Panc1 (cell line): ENCODE results near the gene NR1H2.

Experiments
- CTCF ChIP-seq: fragments of 450-650 bp; IDR thresholded peaks from 2 replicates; pipeline ENCODE4 v1.5.1; 2017; ENCODE audit warnings: mild to moderate bottlenecking
- POLR2AphosphoS5 ChIP-seq: IDR thresholded peaks from 2 replicates; pipeline ENCODE4 v1.6.1; 2012; ENCODE audit warnings: mild to moderate bottlenecking, low read depth, low read length, moderate library complexity
- SIN3A ChIP-seq: IDR thresholded peaks from 2 replicates; pipeline ENCODE4 v1.6.1; 2012; ENCODE audit warnings: low read depth, mild to moderate bottlenecking, low read length, moderate library complexity, borderline replicate concordance; ENCODE audit not compliant: insufficient read depth
- TCF7L2 ChIP-seq: IDR thresholded peaks from 2 replicates; pipeline ENCODE4 v1.6.1; 2011; ENCODE audit warnings: mild to moderate bottlenecking, low read depth, low read length, inconsistent platforms

- TF ChIP-seq CTCF: no peak
- no peak for TF ChIP-seq POLR2AphosphoS5
- TF ChIP-seq SIN3A: no peak
- TF ChIP-seq TCF7L2: no peak
Observed at GRCh38 chr19:50409347-50409746, 33.1 kb downstream of the NR1H2 start.
